Fibroblast of lung (primary cell): ENCODE measurements around the gene HPN.
"Not testable (repeated sequence)": the region's sequence is repeated elsewhere in the genome, so short reads cannot be mapped to it uniquely, and the experiment has no call there.

Experiments
- CTCF ChIP-seq, 2 donors: IDR thresholded peaks in 1 of 2; conservative IDR thresholded peaks in 1 of 2; 1 replicate in 1 of 2; 2 replicates in 1 of 2; pipeline ENCODE4 v1.5.1; 2011 to 2012; ENCODE audit warnings: low read length in 2 of 2, control low read depth in 1 of 2, inconsistent platforms in 1 of 2, low read depth in 1 of 2, mild to moderate bottlenecking in 1 of 2
- EZH2 ChIP-seq: IDR thresholded peaks from 2 replicates; pipeline ENCODE4 v1.5.1; 2012; ENCODE audit warnings: low read length, control low read depth, mild to moderate bottlenecking; ENCODE audit errors: missing control alignments

DNA sequence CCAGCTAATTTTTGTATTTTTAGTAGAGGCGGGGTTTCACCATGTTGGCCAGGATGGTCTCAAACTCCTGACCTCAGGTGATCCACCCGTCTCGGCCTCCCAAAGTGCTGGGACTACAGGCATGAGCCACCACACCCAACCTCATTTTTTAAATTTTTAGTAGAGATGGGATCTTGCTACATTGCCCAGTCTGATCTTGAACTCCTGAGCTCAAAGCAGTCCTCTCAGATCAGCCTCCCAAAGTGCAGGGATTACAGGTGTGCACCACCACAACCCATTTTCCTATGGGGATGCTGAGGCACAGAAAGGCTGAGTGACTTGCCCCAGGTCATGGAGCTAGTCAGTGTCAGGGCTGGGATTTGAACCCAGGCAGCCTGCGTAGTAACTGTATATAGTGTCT lies 9.7 kb downstream of the HPN start:
- TF ChIP-seq EZH2; CTCF (conservative IDR thresholded peaks at IDR 0.05 in 1 of 2, IDR thresholded peaks at IDR 0.05 in 1 of 2; ENCODE audit: low read depth in 1 of 2, low read length in 2 of 2): not testable (repeated sequence)
